GM23338 (cell line): ENCODE data around the gene CLSTN2.

ENCODE experiments used
- EZH2 ChIP-seq: fragments of 200-600 bp; sonication (generic); IDR thresholded peaks from one replicate; pipeline ENCODE4 v1.8.0; 2017; ENCODE audit warnings: antibody characterized with exemption, mild to moderate bottlenecking, low read depth; ENCODE audit not compliant: unreplicated experiment
- EZH2phosphoT487 ChIP-seq: fragments of 200-600 bp; sonication (generic); IDR thresholded peaks from one replicate; pipeline ENCODE4 v1.8.1; 2018; ENCODE audit warnings: antibody characterized with exemption; ENCODE audit not compliant: unreplicated experiment
- POLR2AphosphoS5 ChIP-seq: IDR thresholded peaks from 2 replicates; pipeline ENCODE4 v1.6.1; 2016; ENCODE audit warnings: antibody characterized with exemption, low read depth
- REST ChIP-seq: IDR thresholded peaks from one replicate; pipeline ENCODE4 v1.6.1; 2018; ENCODE audit warnings: antibody characterized with exemption; ENCODE audit not compliant: unreplicated experiment
- STAT1 ChIP-seq: IDR thresholded peaks from one replicate; pipeline ENCODE4 v1.6.1; 2016; ENCODE audit warnings: antibody characterized with exemption; ENCODE audit not compliant: unreplicated experiment
- TF ChIP-seq, protein P1 (sequence below), 2 experiments: fragments of 200-600 bp in 1 of 2; sonication (generic) in 1 of 2; conservative IDR thresholded peaks; 2 replicates each; pipeline versions ENCODE4 v1.5.1 to v1.6.1; 2016 to 2017; ENCODE audit warnings: antibody characterized with exemption in 2 of 2, low read depth in 2 of 2, mild to moderate bottlenecking in 2 of 2, moderate library complexity in 1 of 2

GRCh38 chr3:140270329-140270728 lies 335.3 kb downstream of the CLSTN2 start:
- TF ChIP-seq, protein P1, sequence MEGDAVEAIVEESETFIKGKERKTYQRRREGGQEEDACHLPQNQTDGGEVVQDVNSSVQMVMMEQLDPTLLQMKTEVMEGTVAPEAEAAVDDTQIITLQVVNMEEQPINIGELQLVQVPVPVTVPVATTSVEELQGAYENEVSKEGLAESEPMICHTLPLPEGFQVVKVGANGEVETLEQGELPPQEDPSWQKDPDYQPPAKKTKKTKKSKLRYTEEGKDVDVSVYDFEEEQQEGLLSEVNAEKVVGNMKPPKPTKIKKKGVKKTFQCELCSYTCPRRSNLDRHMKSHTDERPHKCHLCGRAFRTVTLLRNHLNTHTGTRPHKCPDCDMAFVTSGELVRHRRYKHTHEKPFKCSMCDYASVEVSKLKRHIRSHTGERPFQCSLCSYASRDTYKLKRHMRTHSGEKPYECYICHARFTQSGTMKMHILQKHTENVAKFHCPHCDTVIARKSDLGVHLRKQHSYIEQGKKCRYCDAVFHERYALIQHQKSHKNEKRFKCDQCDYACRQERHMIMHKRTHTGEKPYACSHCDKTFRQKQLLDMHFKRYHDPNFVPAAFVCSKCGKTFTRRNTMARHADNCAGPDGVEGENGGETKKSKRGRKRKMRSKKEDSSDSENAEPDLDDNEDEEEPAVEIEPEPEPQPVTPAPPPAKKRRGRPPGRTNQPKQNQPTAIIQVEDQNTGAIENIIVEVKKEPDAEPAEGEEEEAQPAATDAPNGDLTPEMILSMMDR (conservative IDR thresholded peaks at IDR 0.05; ENCODE audit: low read depth in 2 of 2): no peak
- no peak for TF ChIP-seq EZH2
- no peak for TF ChIP-seq STAT1
- TF ChIP-seq REST: no peak
- TF ChIP-seq EZH2phosphoT487: no peak
- TF ChIP-seq POLR2AphosphoS5: no peak
